ENCODE data around the gene CLVS2. TPM values are rescaled to one million over a fixed set of nuclear protein-coding genes. Genes with fewer than 3 reads are reported as not detected.

CLVS2 gene
- total and polyA plus RNA-seq, 2 experiments from 2014 or later: 0.03 TPM; not detected in 1

DNA sequence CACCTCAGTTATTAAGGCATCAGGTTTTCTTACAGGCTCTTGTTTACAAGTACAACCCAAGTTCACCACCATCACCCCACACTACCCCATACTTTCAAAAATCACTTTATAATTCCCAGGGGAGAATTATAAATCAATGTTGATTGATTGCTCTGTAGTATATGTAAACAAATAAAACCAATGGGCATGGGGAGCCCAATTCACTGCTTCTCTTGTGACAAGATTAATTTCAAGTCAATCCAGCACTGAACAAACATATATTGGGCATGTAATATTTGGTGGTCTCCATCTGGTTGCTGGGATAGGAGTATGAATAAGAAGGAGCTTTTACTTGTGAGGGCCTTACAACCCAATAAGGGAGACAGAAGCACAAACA lies 95.8 kb downstream of the CLVS2 start:
- H3K4me1 ChIP-seq (ENCODE audit: low read depth): no peaks in the 10 kb centered on the region
- DNase-seq (ENCODE audit: low read depth in 1 of 2, low spot score in 1 of 2): no peak
- H3K9me3 ChIP-seq (ENCODE audit: low read depth): no peaks in the 10 kb centered on the region
- TF ChIP-seq, protein P1, sequence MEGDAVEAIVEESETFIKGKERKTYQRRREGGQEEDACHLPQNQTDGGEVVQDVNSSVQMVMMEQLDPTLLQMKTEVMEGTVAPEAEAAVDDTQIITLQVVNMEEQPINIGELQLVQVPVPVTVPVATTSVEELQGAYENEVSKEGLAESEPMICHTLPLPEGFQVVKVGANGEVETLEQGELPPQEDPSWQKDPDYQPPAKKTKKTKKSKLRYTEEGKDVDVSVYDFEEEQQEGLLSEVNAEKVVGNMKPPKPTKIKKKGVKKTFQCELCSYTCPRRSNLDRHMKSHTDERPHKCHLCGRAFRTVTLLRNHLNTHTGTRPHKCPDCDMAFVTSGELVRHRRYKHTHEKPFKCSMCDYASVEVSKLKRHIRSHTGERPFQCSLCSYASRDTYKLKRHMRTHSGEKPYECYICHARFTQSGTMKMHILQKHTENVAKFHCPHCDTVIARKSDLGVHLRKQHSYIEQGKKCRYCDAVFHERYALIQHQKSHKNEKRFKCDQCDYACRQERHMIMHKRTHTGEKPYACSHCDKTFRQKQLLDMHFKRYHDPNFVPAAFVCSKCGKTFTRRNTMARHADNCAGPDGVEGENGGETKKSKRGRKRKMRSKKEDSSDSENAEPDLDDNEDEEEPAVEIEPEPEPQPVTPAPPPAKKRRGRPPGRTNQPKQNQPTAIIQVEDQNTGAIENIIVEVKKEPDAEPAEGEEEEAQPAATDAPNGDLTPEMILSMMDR (IDR thresholded peaks at IDR 0.05; ENCODE audit: low read depth, low read length): no peak
- no peak overlapping the region for H3K4me3 ChIP-seq
- H3K36me3 ChIP-seq: no peaks in the 10 kb centered on the region
- no peak overlapping the region for H3K27ac ChIP-seq
- H3K27me3 ChIP-seq: no peaks in the 10 kb centered on the region

DNA sequence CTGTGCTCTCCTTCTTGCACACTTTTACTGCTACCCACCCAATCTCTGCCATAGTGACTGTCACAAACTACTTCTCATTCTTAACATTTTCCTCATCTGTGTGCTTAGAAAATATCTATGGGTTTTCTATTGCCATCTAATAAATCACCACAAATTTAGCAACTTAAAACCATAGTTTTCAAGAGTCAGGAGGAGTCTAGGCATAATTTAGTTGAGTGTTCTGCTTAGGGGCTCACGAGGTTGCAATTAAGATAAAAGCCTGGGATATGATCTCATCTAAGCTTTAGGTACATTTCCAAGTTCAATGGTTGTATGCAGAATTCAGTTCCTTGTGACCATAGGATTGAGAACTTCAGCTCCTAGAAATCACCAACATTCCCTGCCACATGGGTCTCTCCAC lies 98.8 kb downstream of the CLVS2 start:
- H3K4me3 ChIP-seq: no peak overlapping the region
- H3K36me3 ChIP-seq: no peaks in the 10 kb centered on the region
- no peak for DNase-seq (ENCODE audit: low read depth in 1 of 2, low spot score in 1 of 2)
- TF ChIP-seq, protein P1 (IDR thresholded peaks at IDR 0.05; ENCODE audit: low read depth, low read length): no peak
- H3K27me3 ChIP-seq: no peaks in the 10 kb centered on the region
- no peaks in the 10 kb centered on the region for H3K4me1 ChIP-seq (ENCODE audit: low read depth)
- H3K9me3 ChIP-seq (ENCODE audit: low read depth): no peaks in the 10 kb centered on the region
- H3K27ac ChIP-seq: no peak overlapping the region

DNA sequence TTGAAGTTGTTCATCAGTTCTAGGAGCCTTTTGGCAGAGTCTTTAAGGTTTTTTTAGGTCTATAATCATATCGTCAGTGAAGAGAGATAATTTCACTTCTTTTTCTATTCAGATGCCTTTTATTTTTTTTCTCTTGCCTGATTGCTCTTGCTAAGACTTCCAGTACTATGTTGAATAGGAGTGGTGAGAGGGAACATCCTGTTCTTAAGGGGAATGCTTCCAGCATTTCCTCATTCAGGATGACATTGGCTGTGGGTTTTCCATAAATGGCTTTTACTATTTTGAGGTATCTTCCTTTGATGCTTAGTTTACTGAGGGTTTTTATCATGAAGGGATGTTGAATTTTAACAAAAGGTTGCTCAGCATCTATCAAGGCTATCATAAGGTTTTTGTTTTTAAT lies 109.5 kb downstream of the CLVS2 start:
- H3K27me3 ChIP-seq: no peaks in the 10 kb centered on the region
- no peaks in the 10 kb centered on the region for H3K9me3 ChIP-seq (ENCODE audit: low read depth)
- peak in 1 of 2 donors; percentile 28 for DNase-seq (ENCODE audit: low read depth in 1 of 2, low spot score in 1 of 2)
- no peaks in the 10 kb centered on the region for H3K36me3 ChIP-seq
- H3K4me3 ChIP-seq: no peak overlapping the region
- TF ChIP-seq, protein P1 (IDR thresholded peaks at IDR 0.05; ENCODE audit: low read depth, low read length): no peak
- H3K27ac ChIP-seq: no peak overlapping the region
- H3K4me1 ChIP-seq (ENCODE audit: low read depth): no peaks in the 10 kb centered on the region

DNA sequence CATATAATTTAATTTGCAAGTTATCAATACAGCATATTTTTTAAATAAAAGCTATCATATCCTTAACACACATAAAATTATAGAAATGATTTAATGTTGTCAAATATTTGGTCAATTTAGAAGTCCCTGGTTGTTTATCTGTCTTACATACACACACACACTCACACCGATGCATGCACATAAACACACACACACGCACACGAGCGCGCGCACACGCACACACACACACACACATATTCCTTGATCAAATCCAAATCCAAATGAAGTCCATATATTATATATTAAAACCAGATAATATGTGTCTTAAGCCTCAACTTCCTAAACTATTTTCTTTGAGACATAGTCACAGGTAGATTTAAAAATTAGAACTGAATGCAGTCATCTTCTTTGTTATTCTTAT lies 120.3 kb downstream of the CLVS2 start:
- DNase-seq (ENCODE audit: low read depth in 1 of 2, low spot score in 1 of 2): no peak
- Histone ChIP-seq H3K36me3 (no peaks in the 10 kb centered on the region), H3K9me3 (ENCODE audit: low read depth) (no peaks in the 10 kb centered on the region), H3K27me3 (no peaks in the 10 kb centered on the region), H3K4me1 (ENCODE audit: low read depth) (peaks cover 24% of the 10 kb centered on the region), H3K27ac (no peak overlapping the region), H3K4me3 (no peak overlapping the region)
- TF ChIP-seq, protein P1 (IDR thresholded peaks at IDR 0.05; ENCODE audit: low read depth, low read length): no peak

DNA sequence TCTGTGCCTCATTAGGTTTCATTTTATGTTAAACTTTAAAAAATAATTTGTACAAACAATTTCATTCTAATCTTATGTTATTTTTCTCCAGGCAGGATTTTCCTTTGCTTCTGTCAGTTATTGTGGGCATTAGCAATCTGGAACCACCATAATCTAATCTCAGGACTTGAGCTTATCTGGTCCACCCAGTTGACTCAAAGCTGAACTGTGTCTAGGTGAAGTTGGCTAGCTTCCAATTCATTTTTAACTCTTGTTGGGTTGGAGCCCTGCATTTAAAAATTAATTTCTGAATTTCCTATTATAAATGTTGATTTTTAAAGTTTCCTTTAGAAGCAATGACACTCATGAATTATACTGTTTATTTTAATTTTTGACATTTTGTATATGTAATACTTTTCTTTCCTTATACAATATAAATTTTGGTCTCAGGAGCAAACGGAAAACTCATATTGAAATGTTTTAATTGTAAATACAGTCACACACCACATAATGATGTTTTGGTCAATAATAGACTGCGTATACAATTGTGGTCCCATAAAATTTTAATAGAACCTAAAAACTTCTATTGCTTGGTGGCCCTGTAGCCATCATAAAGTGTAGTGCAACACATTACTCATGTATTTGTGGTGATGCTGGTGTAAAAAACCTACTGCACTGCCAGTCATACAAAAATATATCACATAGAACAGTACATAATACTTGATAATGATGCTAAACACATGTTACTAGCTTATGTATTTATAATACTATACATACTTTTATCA lies 121.3 kb downstream of the CLVS2 start:
- no peak overlapping the region for H3K27ac ChIP-seq
- H3K36me3 ChIP-seq: no peaks in the 10 kb centered on the region
- TF ChIP-seq, protein P1 (IDR thresholded peaks at IDR 0.05; ENCODE audit: low read depth, low read length): no peak
- no peak overlapping the region for H3K4me3 ChIP-seq
- H3K27me3 ChIP-seq: no peaks in the 10 kb centered on the region
- DNase-seq (ENCODE audit: low read depth in 1 of 2, low spot score in 1 of 2): peak in 1 of 2 donors; percentile 15
- no peaks in the 10 kb centered on the region for H3K9me3 ChIP-seq (ENCODE audit: low read depth)
- peaks cover 26% of the 10 kb centered on the region for H3K4me1 ChIP-seq (ENCODE audit: low read depth)

Measured in cardiac muscle cell (in vitro differentiated cells and primary cell).